Ovary (tissue), 3 donors: ENCODE measurements around the gene CALD1.

Experiments used
- CTCF ChIP-seq, 3 donors: fragments of 450-650 bp in 2 of 3; fragments of 200-600 bp in 1 of 3; IDR thresholded peaks; one replicate each; pipeline versions ENCODE4 v1.5.1 to v1.8.0; 2016 to 2022; ENCODE audit warnings: antibody characterized with exemption in 3 of 3, mild to moderate bottlenecking in 1 of 3
- EP300 ChIP-seq: sonication (generic); formaldehyde crosslinking; IDR thresholded peaks from one replicate; pipeline ENCODE4 v1.6.1; 2017; ENCODE audit warnings: antibody characterized with exemption
- donor health status: DM: no; HTN: no; CAD: no.

DNA sequence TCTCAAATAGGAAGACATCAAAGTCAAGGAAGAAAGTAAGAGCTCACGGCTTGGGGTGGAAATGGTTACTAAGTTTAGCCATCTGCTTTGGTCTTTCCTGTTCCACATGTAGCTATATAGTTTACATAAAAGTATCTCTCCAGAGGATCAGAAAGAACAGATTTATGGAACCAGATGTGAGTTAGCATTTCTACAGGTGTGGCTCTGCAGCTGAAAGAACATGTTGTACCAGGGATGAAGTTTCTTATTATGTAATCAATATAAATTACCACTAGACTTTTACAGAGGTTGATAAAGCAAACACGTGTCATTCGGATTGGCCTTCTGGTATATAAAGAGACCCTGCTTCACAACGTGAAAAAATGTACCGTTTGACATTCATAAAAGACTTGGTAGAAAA is 19.9 kb downstream of the CALD1 start:
- TF ChIP-seq EP300 (no peak), CTCF (IDR thresholded peaks at IDR 0.05) (no peak)
